ENCODE data around the gene BAHCC1.

DNA sequence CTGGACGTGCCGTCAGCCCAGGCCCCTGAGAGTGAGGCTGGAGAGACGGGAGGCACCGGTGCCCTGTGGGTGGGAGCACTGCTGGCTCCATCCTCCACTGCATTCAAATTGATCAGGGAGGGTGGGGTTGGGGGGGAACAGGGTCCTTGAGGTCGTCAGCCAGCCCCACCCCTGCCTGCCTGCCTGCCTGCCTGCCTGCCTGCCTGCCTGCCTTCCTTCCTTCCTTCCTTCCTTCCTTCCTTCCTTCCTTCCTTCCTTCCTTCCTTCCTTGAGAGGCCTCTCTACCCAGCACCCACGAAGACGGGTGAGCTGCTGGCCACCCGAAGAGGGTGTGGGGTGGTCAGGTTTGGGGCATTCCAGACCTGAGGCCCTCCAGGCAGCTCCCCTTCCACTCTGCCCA is 16.0 kb downstream of the BAHCC1 start:
- TF ChIP-seq CTCF (conservative IDR thresholded peaks at IDR 0.05; ENCODE audit: low read depth, low read length) (no peak), POLR2A (IDR thresholded peaks at IDR 0.05; ENCODE audit: low read depth, low read length) (no peak), RAD21 (IDR thresholded peaks at IDR 0.05; ENCODE audit: low read length) (no peak), USF2 (IDR thresholded peaks at IDR 0.05; ENCODE audit: low read depth, low read length) (no peak), SMC3 (IDR thresholded peaks at IDR 0.05; ENCODE audit: low read depth, low read length) (no peak), RCOR1 (IDR thresholded peaks at IDR 0.05; ENCODE audit: insufficient replicate concordance, low read length) (no peak), MXI1 (IDR thresholded peaks at IDR 0.05; ENCODE audit: borderline replicate concordance, low read depth, low read length) (no peak), MAZ (IDR thresholded peaks at IDR 0.05; ENCODE audit: borderline replicate concordance, low read depth, low read length) (no peak), MAFK (IDR thresholded peaks at IDR 0.05; ENCODE audit: low read depth, low read length) (no peak), RFX5 (IDR thresholded peaks at IDR 0.05; ENCODE audit: low read depth, low read length) (no peak), BHLHE40 (IDR thresholded peaks at IDR 0.05; ENCODE audit: low read depth, low read length) (no peak), FOS (IDR thresholded peaks at IDR 0.05; ENCODE audit: low read depth, low read length) (no peak), CHD1 (IDR thresholded peaks at IDR 0.05; ENCODE audit: low read depth, low read length) (no peak)
- TF ChIP-seq, protein P1, sequence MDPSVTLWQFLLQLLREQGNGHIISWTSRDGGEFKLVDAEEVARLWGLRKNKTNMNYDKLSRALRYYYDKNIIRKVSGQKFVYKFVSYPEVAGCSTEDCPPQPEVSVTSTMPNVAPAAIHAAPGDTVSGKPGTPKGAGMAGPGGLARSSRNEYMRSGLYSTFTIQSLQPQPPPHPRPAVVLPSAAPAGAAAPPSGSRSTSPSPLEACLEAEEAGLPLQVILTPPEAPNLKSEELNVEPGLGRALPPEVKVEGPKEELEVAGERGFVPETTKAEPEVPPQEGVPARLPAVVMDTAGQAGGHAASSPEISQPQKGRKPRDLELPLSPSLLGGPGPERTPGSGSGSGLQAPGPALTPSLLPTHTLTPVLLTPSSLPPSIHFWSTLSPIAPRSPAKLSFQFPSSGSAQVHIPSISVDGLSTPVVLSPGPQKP (IDR thresholded peaks at IDR 0.05; ENCODE audit: borderline replicate concordance, low read depth, low read length), result no peak
